Karpas-422 (cell line): ENCODE data around the gene ADAMTS4. TPM values are rescaled to one million over a fixed set of nuclear protein-coding genes. Genes with fewer than 3 reads are reported as not detected.
A peak's percentile ranks its signal among the peaks of the same experiment; 100 is the strongest.

Source experiments
- DNase-seq: peaks from one replicate; pipeline ENCODE4 v3.0.0-alpha.2; 2015
- H2AFZ ChIP-seq: fragments of 200-600 bp; sonication (generic); 2 replicates; pipeline ENCODE4 v1.6.1; 2014; ENCODE audit warnings: antibody characterized with exemption, low read length, mixed read lengths
- H3K27ac ChIP-seq: fragments of 200-600 bp; sonication (generic); 2 replicates; pipeline ENCODE4 v1.5.1; 2014; ENCODE audit warnings: mild to moderate bottlenecking, low read length, moderate library complexity
- H3K27me3 ChIP-seq: fragments of 200-600 bp; sonication (generic); 2 replicates; pipeline ENCODE4 v1.6.1; 2014; ENCODE audit warnings: low read length, mixed read lengths
- H3K36me3 ChIP-seq: fragments of 200-600 bp; sonication (generic); 2 replicates; pipeline ENCODE4 v1.6.1; 2014; ENCODE audit warnings: low read length, mixed read lengths; ENCODE audit not compliant: insufficient read depth
- H3K4me1 ChIP-seq: fragments of 200-600 bp; sonication (generic); 2 replicates; pipeline ENCODE4 v1.6.1; 2014; ENCODE audit warnings: mild to moderate bottlenecking, low read length, mixed read lengths
- H3K4me2 ChIP-seq: fragments of 200-600 bp; sonication (generic); 2 replicates; pipeline ENCODE4 v1.6.1; 2014; ENCODE audit warnings: low read length, low read depth, mild to moderate bottlenecking; ENCODE audit not compliant: poor library complexity, severe bottlenecking
- H3K4me3 ChIP-seq: fragments of 200-600 bp; sonication (generic); 2 replicates; pipeline ENCODE4 v1.5.1; 2014; ENCODE audit warnings: mild to moderate bottlenecking, antibody characterized with exemption, low read length, mixed read lengths
- H3K79me2 ChIP-seq: fragments of 200-600 bp; sonication (generic); 2 replicates; pipeline ENCODE4 v1.6.1; 2014; ENCODE audit warnings: mild to moderate bottlenecking, low read length, mixed read lengths
- H3K9ac ChIP-seq: fragments of 200-600 bp; sonication (generic); 2 replicates; pipeline ENCODE4 v1.6.0; 2014; ENCODE audit warnings: low read length
- H3K9me2 ChIP-seq: fragments of 200-600 bp; sonication (generic), shearing (Covaris generic); replicated peaks from 2 replicates; pipeline ENCODE4 v1.6.0; 2014; ENCODE audit warnings: mild to moderate bottlenecking, low read length, moderate library complexity; ENCODE audit not compliant: insufficient read depth
- H3K9me3 ChIP-seq: fragments of 300-700, 200-600 bp; sonication (generic); 2 replicates; pipeline ENCODE4 v1.6.1; 2014; ENCODE audit warnings: low read length, mixed read lengths
- H4K20me1 ChIP-seq: fragments of 200-600 bp; sonication (generic); 2 replicates; pipeline ENCODE4 v1.6.1; 2014; ENCODE audit warnings: mild to moderate bottlenecking, antibody characterized with exemption, low read length, low read depth; ENCODE audit not compliant: insufficient read depth
- total RNA-seq: library from RNA; depleted of rRNA; stranded (reverse); fragments of >200 nt; shearing (Covaris generic); gene quantifications from 2 replicates; pipeline ENCODE4 v1.2.3, GENCODE V29; 2014; ENCODE audit warnings: low replicate concordance

Gene ADAMTS4
- total RNA-seq, 1 experiment from 2014 or later = 0.15 TPM

GRCh38 chr1:161159087-161159912 is 39.6 kb downstream of the ADAMTS4 start, which contains the start of gene USP21:
TSS of gene USP21 (plus strand) at chr1:161159500. CDS start at chr1:161160641, 1,141 bp downstream.
- H3K36me3 ChIP-seq = 0 out of 2 replicates have a peak, but pooled peaks cover 3% of the 10 kb centered on the region
- H4K20me1 ChIP-seq = no peaks in the 10 kb centered on the region
- peak within 1 kb of the TSS; percentile 95 for H3K4me3 ChIP-seq
- peak within 1 kb of the TSS; percentile 98 for H3K4me2 ChIP-seq
- peak within 1 kb of the TSS; percentile 98 for H3K9ac ChIP-seq
- DNase-seq = peak; percentile 97
- H2AFZ ChIP-seq = peak within 1 kb of the TSS; percentile 69; the same call in 1 of the 2 replicates
- H3K79me2 ChIP-seq = peaks cover 34% of the 10 kb centered on the region
- peak within 1 kb of the TSS; percentile 74 for H3K27ac ChIP-seq
- H3K9me3 ChIP-seq = no peaks in the 10 kb centered on the region
- peaks cover 53% of the 10 kb centered on the region for H3K4me1 ChIP-seq
- no peaks in the 10 kb centered on the region for H3K9me2 ChIP-seq
- H3K27me3 ChIP-seq = no peaks in the 10 kb centered on the region

DNA sequence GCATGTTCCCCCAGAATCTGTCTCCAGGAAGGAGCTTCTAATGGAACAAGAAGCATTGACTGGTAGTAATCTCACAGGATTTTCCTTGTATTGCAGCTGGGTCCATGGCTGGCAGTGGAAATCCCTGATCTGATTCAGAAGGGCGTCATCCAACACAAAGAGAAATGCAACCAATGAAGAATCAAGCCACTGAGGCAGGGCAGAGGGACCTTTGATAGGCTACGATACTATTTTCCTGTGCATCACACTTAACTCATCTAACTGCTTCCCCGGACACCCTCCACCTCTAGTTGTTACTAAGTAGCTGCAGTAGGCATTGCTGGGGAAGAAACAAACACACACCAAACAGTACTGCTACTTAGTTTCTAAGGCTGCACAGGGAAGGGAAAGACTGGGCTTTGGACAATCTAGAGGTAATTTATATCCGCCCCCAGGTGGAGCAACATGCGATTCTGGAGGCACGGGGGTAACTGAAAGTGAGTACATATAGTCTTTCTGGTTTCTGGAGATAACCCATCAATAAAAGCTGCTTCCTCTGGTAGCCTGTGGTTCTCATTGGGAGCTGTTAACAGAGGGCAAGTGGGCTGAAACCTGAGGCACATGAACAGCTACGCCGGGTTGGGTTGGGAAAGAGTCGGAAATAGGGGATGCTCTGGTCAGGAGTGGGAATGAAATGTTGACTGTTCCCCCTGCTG is 40.4 kb downstream of the ADAMTS4 start:
- peak overlapping the region; percentile 69; the same call in 1 of the 2 replicates for H2AFZ ChIP-seq

DNA sequence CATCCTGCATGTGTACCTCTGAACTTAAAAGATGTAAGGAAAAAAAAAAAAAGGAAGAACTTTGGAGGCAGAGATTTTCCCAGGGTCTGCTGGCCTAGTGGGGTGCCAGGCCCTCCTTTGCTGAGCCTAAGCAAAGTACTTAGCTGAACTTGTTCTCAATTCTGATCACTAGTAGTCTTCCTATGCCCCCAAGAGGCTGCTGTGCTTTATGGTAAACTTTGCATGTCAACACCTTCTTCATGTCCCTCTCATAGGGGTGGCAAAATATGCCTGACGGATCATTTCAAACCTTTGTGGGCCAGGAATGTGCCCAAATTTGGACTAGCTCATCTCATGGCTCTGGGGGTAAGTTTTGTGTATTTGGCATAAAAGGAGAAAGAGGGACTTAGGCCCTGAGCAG is 41.0 kb downstream of the ADAMTS4 start:
- Histone ChIP-seq H3K27ac (no peak overlapping the region), H3K79me2 (peaks cover 37% of the 10 kb centered on the region), H3K4me2 (no peak overlapping the region), H3K9ac (no peak overlapping the region), H3K4me3 (no peak overlapping the region), H3K4me1 (peaks cover 52% of the 10 kb centered on the region), H3K27me3 (no peaks in the 10 kb centered on the region), H2AFZ (no peak overlapping the region), H3K36me3 (0 out of 2 replicates have a peak, but pooled peaks cover 3% of the 10 kb centered on the region), H3K9me3 (no peaks in the 10 kb centered on the region), H3K9me2 (no peaks in the 10 kb centered on the region), H4K20me1 (no peaks in the 10 kb centered on the region)
- peak; percentile 62 for DNase-seq

More for the DNA sequence above, 40.4 kb downstream of the ADAMTS4 start:
- H4K20me1 ChIP-seq = no peaks in the 10 kb centered on the region
- peak overlapping the region; percentile 8; the same call in 1 of the 2 replicates for H3K27ac ChIP-seq
- peaks cover 49% of the 10 kb centered on the region for H3K4me1 ChIP-seq
- H3K4me3 ChIP-seq = peak overlapping the region; percentile 95
- H3K9me2 ChIP-seq = no peaks in the 10 kb centered on the region
- H3K4me2 ChIP-seq = peak overlapping the region; percentile 98
- no peaks in the 10 kb centered on the region for H3K27me3 ChIP-seq
- H3K9me3 ChIP-seq = no peaks in the 10 kb centered on the region
- DNase-seq = no peak
- 0 out of 2 replicates have a peak, but pooled peaks cover 3% of the 10 kb centered on the region for H3K36me3 ChIP-seq
- H3K9ac ChIP-seq = peak overlapping the region; percentile 98
- H3K79me2 ChIP-seq = peaks cover 37% of the 10 kb centered on the region

GRCh38 chr1:161153682-161154337 is 45.0 kb downstream of the ADAMTS4 start, which contains the start of gene UFC1:
TSS of gene UFC1 (plus strand) at chr1:161153978. CDS start at chr1:161153998, 20 bp downstream.
- DNase-seq = peak; percentile 96
- Histone ChIP-seq H3K4me1 (peaks cover 25% of the 10 kb centered on the region), H2AFZ (peak within 1 kb of the TSS; percentile 87), H3K9me2 (no peaks in the 10 kb centered on the region), H3K79me2 (peaks cover 18% of the 10 kb centered on the region), H3K9me3 (no peaks in the 10 kb centered on the region), H3K27me3 (no peaks in the 10 kb centered on the region), H3K4me3 (peak within 1 kb of the TSS; percentile 90), H3K9ac (peak within 1 kb of the TSS; percentile 84), H4K20me1 (no peaks in the 10 kb centered on the region), H3K27ac (peak within 1 kb of the TSS; percentile 84), H3K36me3 (0 out of 2 replicates have a peak, but pooled peaks cover 3% of the 10 kb centered on the region), H3K4me2 (peak within 1 kb of the TSS; percentile 69)

DNA sequence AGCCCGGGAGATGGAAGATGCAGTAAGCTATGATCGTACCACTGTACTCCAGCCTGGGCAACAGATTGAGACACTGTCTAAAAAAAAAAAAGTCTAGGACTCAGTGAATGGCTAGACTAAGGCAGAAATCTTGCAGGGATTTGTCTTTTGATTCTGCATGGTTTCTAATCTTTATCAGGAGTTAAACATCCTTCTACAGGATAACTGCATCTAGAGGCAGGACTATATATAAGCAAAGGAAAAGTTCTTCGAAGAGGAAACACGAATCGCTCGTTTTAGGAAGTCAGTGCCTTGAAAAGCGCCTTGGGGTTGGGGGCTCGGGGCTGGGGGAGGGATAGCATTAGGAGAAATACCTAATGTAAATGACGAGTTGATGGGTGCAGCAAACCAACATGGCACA is 45.7 kb downstream of the ADAMTS4 start:
- H3K79me2 ChIP-seq = peaks cover 18% of the 10 kb centered on the region
- peaks cover 18% of the 10 kb centered on the region for H3K4me1 ChIP-seq
- H3K9ac ChIP-seq = peak overlapping the region; percentile 84
- H3K4me3 ChIP-seq = peak overlapping the region; percentile 90
- no peak overlapping the region for H2AFZ ChIP-seq
- no peaks in the 10 kb centered on the region for H3K9me3 ChIP-seq
- DNase-seq = peak; percentile 50
- 0 out of 2 replicates have a peak, but pooled peaks cover 3% of the 10 kb centered on the region for H3K36me3 ChIP-seq
- no peaks in the 10 kb centered on the region for H4K20me1 ChIP-seq
- no peaks in the 10 kb centered on the region for H3K9me2 ChIP-seq
- H3K4me2 ChIP-seq = peak overlapping the region; percentile 69
- H3K27me3 ChIP-seq = no peaks in the 10 kb centered on the region
- H3K27ac ChIP-seq = peak overlapping the region; percentile 84

DNA sequence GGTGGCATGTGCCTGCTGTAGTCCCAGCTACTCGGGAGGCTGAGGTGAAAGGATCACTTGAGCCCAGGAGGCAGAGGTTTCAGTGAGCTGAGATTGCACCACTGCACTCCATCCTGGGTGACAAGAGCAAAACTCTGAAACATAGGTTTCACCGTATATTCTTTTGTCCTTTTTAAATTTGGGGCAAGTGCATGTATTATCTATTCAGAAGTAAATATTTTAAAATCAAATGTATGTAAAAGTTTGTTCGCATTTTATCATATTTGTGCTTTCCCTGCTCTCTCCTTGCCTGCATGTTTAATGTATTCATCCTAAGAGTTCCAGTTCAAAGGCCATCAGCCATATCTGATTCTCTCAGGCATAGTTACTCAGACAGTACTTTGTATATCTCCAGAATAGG is 53.0 kb downstream of the ADAMTS4 start:
- Histone ChIP-seq H3K36me3 (no peaks in the 10 kb centered on the region), H3K9ac (no peak overlapping the region), H3K27ac (no peak overlapping the region), H2AFZ (no peak overlapping the region), H3K27me3 (no peaks in the 10 kb centered on the region), H3K4me3 (no peak overlapping the region), H3K4me1 (no peaks in the 10 kb centered on the region), H3K9me3 (no peaks in the 10 kb centered on the region), H3K4me2 (no peak overlapping the region), H3K79me2 (no peaks in the 10 kb centered on the region), H4K20me1 (no peaks in the 10 kb centered on the region), H3K9me2 (no peaks in the 10 kb centered on the region)
- no peak for DNase-seq

- no peaks in the 10 kb centered on the region for H3K36me3 ChIP-seq
- H3K4me1 ChIP-seq = no peaks in the 10 kb centered on the region; the same call in 1 of the 2 replicates
- no peak overlapping the region for H3K9ac ChIP-seq
- H3K9me2 ChIP-seq = no peaks in the 10 kb centered on the region
- H3K79me2 ChIP-seq = no peaks in the 10 kb centered on the region
- H3K4me3 ChIP-seq = no peak overlapping the region
- no peaks in the 10 kb centered on the region for H3K9me3 ChIP-seq
- no peak overlapping the region for H2AFZ ChIP-seq
- no peak overlapping the region for H3K4me2 ChIP-seq
- no peak for DNase-seq
- no peak overlapping the region for H3K27ac ChIP-seq
- H3K27me3 ChIP-seq = no peaks in the 10 kb centered on the region
- no peaks in the 10 kb centered on the region for H4K20me1 ChIP-seq
These were observed 58.0 kb downstream of the ADAMTS4 start for GRCh38 chr1:161140755-161141400.
